ENCODE measurements around the gene USP7.

Gene USP7

GRCh38 chr16:8855051-8855786 lies 108.5 kb downstream of the USP7 start:
- Histone ChIP-seq H3K4me3 (ENCODE audit: low read depth, low read length) (no peak overlapping the region), H3K9ac (ENCODE audit: low read length) (no peak overlapping the region), H3K27me3 (ENCODE audit: control insufficient read depth, insufficient read depth, low read length) (no peaks in the 10 kb centered on the region), H3K27ac (ENCODE audit: low read depth, low read length) (no peak overlapping the region), H3K4me1 (ENCODE audit: control insufficient read depth, insufficient read depth, low read length) (peaks cover 5% of the 10 kb centered on the region; the same call in 1 of the 2 replicates), H3K36me3 (ENCODE audit: control insufficient read depth, insufficient read depth, low read length) (peaks cover 81% of the 10 kb centered on the region), H3K9me3 (ENCODE audit: control insufficient read depth, insufficient read depth, low read depth, low read length) (no peaks in the 10 kb centered on the region)

- H3K27me3 ChIP-seq (ENCODE audit: control insufficient read depth, insufficient read depth, low read length): no peaks in the 10 kb centered on the region
- H3K4me1 ChIP-seq (ENCODE audit: control insufficient read depth, insufficient read depth, low read length): peaks cover 10% of the 10 kb centered on the region
- no peak overlapping the region for H3K9ac ChIP-seq (ENCODE audit: low read length)
- no peak overlapping the region for H3K27ac ChIP-seq (ENCODE audit: low read depth, low read length)
- peaks cover 83% of the 10 kb centered on the region for H3K36me3 ChIP-seq (ENCODE audit: control insufficient read depth, insufficient read depth, low read length)
- no peaks in the 10 kb centered on the region for H3K9me3 ChIP-seq (ENCODE audit: control insufficient read depth, insufficient read depth, low read depth, low read length)
- H3K4me3 ChIP-seq (ENCODE audit: low read depth, low read length): no peak overlapping the region
These were observed 109.3 kb downstream of the USP7 start for GRCh38 chr16:8854298-8854948.

- Histone ChIP-seq H3K27ac (ENCODE audit: low read depth, low read length) (no peak overlapping the region), H3K9ac (ENCODE audit: low read length) (no peak overlapping the region), H3K4me1 (ENCODE audit: control insufficient read depth, insufficient read depth, low read length) (peaks cover 15% of the 10 kb centered on the region), H3K4me3 (ENCODE audit: low read depth, low read length) (no peak overlapping the region), H3K9me3 (ENCODE audit: control insufficient read depth, insufficient read depth, low read depth, low read length) (no peaks in the 10 kb centered on the region), H3K36me3 (ENCODE audit: control insufficient read depth, insufficient read depth, low read length) (peaks cover 82% of the 10 kb centered on the region), H3K27me3 (ENCODE audit: control insufficient read depth, insufficient read depth, low read length) (no peaks in the 10 kb centered on the region)
These were observed 110.1 kb downstream of the USP7 start for GRCh38 chr16:8853611-8854010.

- peaks cover 82% of the 10 kb centered on the region for H3K36me3 ChIP-seq (ENCODE audit: control insufficient read depth, insufficient read depth, low read length)
- H3K27ac ChIP-seq (ENCODE audit: low read depth, low read length): peak overlapping the region; percentile 16; the same call in 1 of the 2 replicates
- no peaks in the 10 kb centered on the region for H3K27me3 ChIP-seq (ENCODE audit: control insufficient read depth, insufficient read depth, low read length)
- H3K4me3 ChIP-seq (ENCODE audit: low read depth, low read length): no peak overlapping the region
- H3K9ac ChIP-seq (ENCODE audit: low read length): no peak overlapping the region
- H3K9me3 ChIP-seq (ENCODE audit: control insufficient read depth, insufficient read depth, low read depth, low read length): no peaks in the 10 kb centered on the region
- peaks cover 16% of the 10 kb centered on the region for H3K4me1 ChIP-seq (ENCODE audit: control insufficient read depth, insufficient read depth, low read length)
These were observed 110.6 kb downstream of the USP7 start for GRCh38 chr16:8853150-8853549.

GRCh38 chr16:8852534-8852933 lies 111.2 kb downstream of the USP7 start:
- no peak overlapping the region for H3K4me3 ChIP-seq (ENCODE audit: low read depth, low read length)
- H3K36me3 ChIP-seq (ENCODE audit: control insufficient read depth, insufficient read depth, low read length): peaks cover 84% of the 10 kb centered on the region
- peaks cover 16% of the 10 kb centered on the region for H3K4me1 ChIP-seq (ENCODE audit: control insufficient read depth, insufficient read depth, low read length)
- H3K9me3 ChIP-seq (ENCODE audit: control insufficient read depth, insufficient read depth, low read depth, low read length): no peaks in the 10 kb centered on the region
- H3K27ac ChIP-seq (ENCODE audit: low read depth, low read length): 0 out of 2 replicates have a peak overlapping the region, but pooled peaks have one; percentile 16
- H3K27me3 ChIP-seq (ENCODE audit: control insufficient read depth, insufficient read depth, low read length): no peaks in the 10 kb centered on the region
- H3K9ac ChIP-seq (ENCODE audit: low read length): no peak overlapping the region

GRCh38 chr16:8851761-8852403 lies 111.8 kb downstream of the USP7 start:
- no peak overlapping the region for H3K4me3 ChIP-seq (ENCODE audit: low read depth, low read length)
- no peak overlapping the region for H3K27ac ChIP-seq (ENCODE audit: low read depth, low read length)
- H3K27me3 ChIP-seq (ENCODE audit: control insufficient read depth, insufficient read depth, low read length): no peaks in the 10 kb centered on the region
- H3K36me3 ChIP-seq (ENCODE audit: control insufficient read depth, insufficient read depth, low read length): peaks cover 88% of the 10 kb centered on the region
- H3K4me1 ChIP-seq (ENCODE audit: control insufficient read depth, insufficient read depth, low read length): peaks cover 16% of the 10 kb centered on the region
- H3K9ac ChIP-seq (ENCODE audit: low read length): no peak overlapping the region
- no peaks in the 10 kb centered on the region for H3K9me3 ChIP-seq (ENCODE audit: control insufficient read depth, insufficient read depth, low read depth, low read length)

- peaks cover 16% of the 10 kb centered on the region for H3K4me1 ChIP-seq (ENCODE audit: control insufficient read depth, insufficient read depth, low read length)
- peaks cover 82% of the 10 kb centered on the region for H3K36me3 ChIP-seq (ENCODE audit: control insufficient read depth, insufficient read depth, low read length)
These were observed 113.3 kb downstream of the USP7 start for GRCh38 chr16:8850279-8850885.

GRCh38 chr16:8849411-8850011 lies 114.2 kb downstream of the USP7 start:
- H3K4me1 ChIP-seq (ENCODE audit: control insufficient read depth, insufficient read depth, low read length): peaks cover 16% of the 10 kb centered on the region
- no peaks in the 10 kb centered on the region for H3K27me3 ChIP-seq (ENCODE audit: control insufficient read depth, insufficient read depth, low read length)
- no peak overlapping the region for H3K27ac ChIP-seq (ENCODE audit: low read depth, low read length)
- no peak overlapping the region for H3K4me3 ChIP-seq (ENCODE audit: low read depth, low read length)
- no peaks in the 10 kb centered on the region for H3K9me3 ChIP-seq (ENCODE audit: control insufficient read depth, insufficient read depth, low read depth, low read length)
- peaks cover 75% of the 10 kb centered on the region for H3K36me3 ChIP-seq (ENCODE audit: control insufficient read depth, insufficient read depth, low read length)
- H3K9ac ChIP-seq (ENCODE audit: low read length): no peak overlapping the region

More at GRCh38 chr16:8850279-8850885, 113.3 kb downstream of the USP7 start:
- Histone ChIP-seq H3K4me3 (ENCODE audit: low read depth, low read length) (no peak overlapping the region), H3K9ac (ENCODE audit: low read length) (no peak overlapping the region), H3K27me3 (ENCODE audit: control insufficient read depth, insufficient read depth, low read length) (no peaks in the 10 kb centered on the region), H3K9me3 (ENCODE audit: control insufficient read depth, insufficient read depth, low read depth, low read length) (no peaks in the 10 kb centered on the region), H3K27ac (ENCODE audit: low read depth, low read length) (no peak overlapping the region)

GRCh38 chr16:8848939-8849391 lies 114.7 kb downstream of the USP7 start:
- no peaks in the 10 kb centered on the region for H3K9me3 ChIP-seq (ENCODE audit: control insufficient read depth, insufficient read depth, low read depth, low read length)
- no peaks in the 10 kb centered on the region for H3K27me3 ChIP-seq (ENCODE audit: control insufficient read depth, insufficient read depth, low read length)
- no peak overlapping the region for H3K4me3 ChIP-seq (ENCODE audit: low read depth, low read length)
- peaks cover 16% of the 10 kb centered on the region for H3K4me1 ChIP-seq (ENCODE audit: control insufficient read depth, insufficient read depth, low read length)
- no peak overlapping the region for H3K9ac ChIP-seq (ENCODE audit: low read length)
- peaks cover 73% of the 10 kb centered on the region for H3K36me3 ChIP-seq (ENCODE audit: control insufficient read depth, insufficient read depth, low read length)
- no peak overlapping the region for H3K27ac ChIP-seq (ENCODE audit: low read depth, low read length)

GRCh38 chr16:8848231-8848938 lies 115.3 kb downstream of the USP7 start:
- Histone ChIP-seq H3K9ac (ENCODE audit: low read length) (no peak overlapping the region), H3K4me3 (ENCODE audit: low read depth, low read length) (no peak overlapping the region), H3K27ac (ENCODE audit: low read depth, low read length) (no peak overlapping the region), H3K9me3 (ENCODE audit: control insufficient read depth, insufficient read depth, low read depth, low read length) (no peaks in the 10 kb centered on the region), H3K27me3 (ENCODE audit: control insufficient read depth, insufficient read depth, low read length) (no peaks in the 10 kb centered on the region), H3K36me3 (ENCODE audit: control insufficient read depth, insufficient read depth, low read length) (peaks cover 69% of the 10 kb centered on the region), H3K4me1 (ENCODE audit: control insufficient read depth, insufficient read depth, low read length) (peaks cover 15% of the 10 kb centered on the region)

Measured in HUES6 (cell line).